BE2C (cell line): ENCODE measurements around the gene SPDYC.

Experiments
- DNase-seq: peaks from one replicate; pipeline ENCODE4 v3.0.0-alpha.2; 2020
- H3K27me3 ChIP-seq: fragments of 250-450 bp; sonication (Bioruptor Pico); 2 replicates; pipeline ENCODE4 v1.5.1; 2020; ENCODE audit warnings: mild to moderate bottlenecking
- H3K36me3 ChIP-seq: fragments of 250-450 bp; sonication (Bioruptor Pico); 2 replicates; pipeline ENCODE4 v1.5.1; 2020; ENCODE audit warnings: mild to moderate bottlenecking
- H3K4me1 ChIP-seq: fragments of 250-450 bp; sonication (Bioruptor Pico); 2 replicates; pipeline ENCODE4 v1.5.1; 2020
- H3K4me3 ChIP-seq: 2 replicates; pipeline ENCODE4 v1.5.1; 2011; ENCODE audit warnings: low read depth, low read length
- H3K9me3 ChIP-seq: fragments of 250-450 bp; sonication (Bioruptor Pico); 2 replicates; pipeline ENCODE4 v1.5.1; 2020
- TF ChIP-seq, protein P1 (sequence below): IDR thresholded peaks from 2 replicates; pipeline ENCODE4 v1.5.1; 2012; ENCODE audit warnings: mild to moderate bottlenecking, low read depth, low read length

Gene SPDYC

GRCh38 chr11:65125197-65126056 is 44.6 kb upstream of the SPDYC start:
- H3K4me1 ChIP-seq, result no peaks in the 10 kb centered on the region
- peaks cover 7% of the 10 kb centered on the region for H3K36me3 ChIP-seq
- no peak overlapping the region for H3K4me3 ChIP-seq
- H3K27me3 ChIP-seq, result no peaks in the 10 kb centered on the region
- DNase-seq, result no peak
- no peaks in the 10 kb centered on the region for H3K9me3 ChIP-seq
- TF ChIP-seq, protein P1, sequence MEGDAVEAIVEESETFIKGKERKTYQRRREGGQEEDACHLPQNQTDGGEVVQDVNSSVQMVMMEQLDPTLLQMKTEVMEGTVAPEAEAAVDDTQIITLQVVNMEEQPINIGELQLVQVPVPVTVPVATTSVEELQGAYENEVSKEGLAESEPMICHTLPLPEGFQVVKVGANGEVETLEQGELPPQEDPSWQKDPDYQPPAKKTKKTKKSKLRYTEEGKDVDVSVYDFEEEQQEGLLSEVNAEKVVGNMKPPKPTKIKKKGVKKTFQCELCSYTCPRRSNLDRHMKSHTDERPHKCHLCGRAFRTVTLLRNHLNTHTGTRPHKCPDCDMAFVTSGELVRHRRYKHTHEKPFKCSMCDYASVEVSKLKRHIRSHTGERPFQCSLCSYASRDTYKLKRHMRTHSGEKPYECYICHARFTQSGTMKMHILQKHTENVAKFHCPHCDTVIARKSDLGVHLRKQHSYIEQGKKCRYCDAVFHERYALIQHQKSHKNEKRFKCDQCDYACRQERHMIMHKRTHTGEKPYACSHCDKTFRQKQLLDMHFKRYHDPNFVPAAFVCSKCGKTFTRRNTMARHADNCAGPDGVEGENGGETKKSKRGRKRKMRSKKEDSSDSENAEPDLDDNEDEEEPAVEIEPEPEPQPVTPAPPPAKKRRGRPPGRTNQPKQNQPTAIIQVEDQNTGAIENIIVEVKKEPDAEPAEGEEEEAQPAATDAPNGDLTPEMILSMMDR, result no peak

- Histone ChIP-seq H3K4me1 (no peaks in the 10 kb centered on the region), H3K36me3 (peaks cover 9% of the 10 kb centered on the region; the same call in 1 of the 2 replicates), H3K9me3 (no peaks in the 10 kb centered on the region), H3K4me3 (no peak overlapping the region), H3K27me3 (no peaks in the 10 kb centered on the region)
- DNase-seq, result no peak
- TF ChIP-seq, protein P1, result no peak
Measured at GRCh38 chr11:65126624-65127274, 43.3 kb upstream of the SPDYC start.

DNA sequence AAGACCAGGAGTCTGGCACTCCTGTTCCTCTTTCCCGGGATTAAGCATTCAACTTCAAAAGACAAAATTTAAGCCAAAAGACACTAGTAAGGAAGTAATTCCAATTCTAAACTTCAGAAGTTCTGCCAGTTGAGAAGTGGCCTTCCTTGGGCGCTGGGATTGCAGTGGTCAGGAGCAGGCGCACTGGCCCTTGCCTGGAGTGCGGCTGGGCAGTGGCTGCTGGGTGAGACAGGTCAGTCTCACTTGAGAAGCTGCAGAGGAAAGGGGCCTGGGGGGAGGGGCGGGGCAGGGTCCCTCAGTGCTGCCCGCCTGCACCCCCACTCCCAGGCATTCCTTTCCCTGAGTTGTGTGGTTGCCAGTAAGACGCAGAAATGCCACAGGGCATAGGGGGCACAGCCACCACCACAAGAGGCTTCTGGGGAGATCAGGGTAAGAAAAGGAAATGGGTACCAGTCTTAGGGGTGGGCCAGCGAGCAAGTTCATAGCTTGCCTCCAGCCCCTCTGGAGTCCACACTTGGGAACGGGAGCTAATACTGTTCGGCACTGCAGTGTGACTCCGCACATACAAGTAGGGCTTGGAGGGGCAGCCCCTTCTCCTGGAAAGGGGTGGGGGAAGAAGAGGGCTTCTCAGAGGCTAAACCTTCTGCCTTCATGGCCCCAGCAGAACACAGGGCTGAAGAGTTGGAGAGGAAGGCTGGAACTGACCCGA is 42.4 kb upstream of the SPDYC start:
- Histone ChIP-seq H3K4me1 (no peaks in the 10 kb centered on the region), H3K4me3 (no peak overlapping the region), H3K36me3 (peaks cover 9% of the 10 kb centered on the region; the same call in 1 of the 2 replicates), H3K9me3 (no peaks in the 10 kb centered on the region), H3K27me3 (no peaks in the 10 kb centered on the region)
- TF ChIP-seq, protein P1, result no peak
- no peak for DNase-seq

DNA sequence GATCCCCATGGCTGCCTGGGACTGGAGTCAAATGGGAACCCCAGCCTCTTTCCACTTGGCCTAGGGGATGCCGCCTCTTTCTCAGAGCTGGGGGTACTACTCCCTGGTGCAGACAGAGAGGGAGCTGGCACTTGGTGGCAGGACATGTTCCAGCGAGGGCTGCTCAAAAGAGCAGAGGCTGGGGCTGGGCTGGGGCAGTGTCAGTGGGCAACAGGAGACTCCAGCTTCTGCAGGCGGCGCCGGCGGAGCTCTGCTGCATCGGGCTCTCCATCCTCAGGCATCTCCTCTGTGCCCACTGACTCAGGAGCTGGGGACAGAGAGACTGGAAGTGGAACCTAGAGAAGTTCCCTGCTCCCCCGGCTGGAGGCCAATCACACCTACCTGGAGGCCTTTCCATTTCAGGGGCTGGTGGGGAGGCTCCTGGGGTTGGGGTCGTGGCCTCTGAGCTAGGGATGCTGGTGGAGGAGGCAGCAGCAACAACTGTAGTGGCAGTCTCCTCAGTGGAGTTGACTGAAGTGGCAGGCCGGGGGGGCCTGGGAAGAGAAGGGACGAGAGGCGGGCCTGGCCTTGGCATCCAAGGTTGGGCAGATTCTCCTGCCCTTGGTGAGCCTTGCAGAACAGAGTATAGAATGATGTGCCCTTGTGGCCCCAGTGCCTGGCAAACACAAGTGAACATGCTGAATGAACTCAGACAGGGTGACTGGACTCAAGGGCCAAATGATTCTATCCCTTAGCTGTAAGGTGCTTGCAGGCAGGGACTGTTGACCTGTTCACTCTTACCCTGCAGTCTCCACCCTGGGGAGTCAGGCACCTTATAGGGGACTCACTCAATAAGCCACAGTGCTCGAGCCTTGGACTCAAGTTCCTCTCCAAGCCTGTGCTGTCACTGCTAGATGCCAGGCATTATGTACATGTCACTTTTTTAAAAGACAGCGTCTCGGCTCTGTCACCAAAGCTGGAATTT is 41.6 kb upstream of the SPDYC start:
- DNase-seq, result no peak
- no peak overlapping the region for H3K4me3 ChIP-seq
- TF ChIP-seq, protein P1, result no peak
- no peaks in the 10 kb centered on the region for H3K9me3 ChIP-seq
- no peaks in the 10 kb centered on the region for H3K27me3 ChIP-seq
- H3K36me3 ChIP-seq, result peaks cover 9% of the 10 kb centered on the region; the same call in 1 of the 2 replicates
- no peaks in the 10 kb centered on the region for H3K4me1 ChIP-seq

DNA sequence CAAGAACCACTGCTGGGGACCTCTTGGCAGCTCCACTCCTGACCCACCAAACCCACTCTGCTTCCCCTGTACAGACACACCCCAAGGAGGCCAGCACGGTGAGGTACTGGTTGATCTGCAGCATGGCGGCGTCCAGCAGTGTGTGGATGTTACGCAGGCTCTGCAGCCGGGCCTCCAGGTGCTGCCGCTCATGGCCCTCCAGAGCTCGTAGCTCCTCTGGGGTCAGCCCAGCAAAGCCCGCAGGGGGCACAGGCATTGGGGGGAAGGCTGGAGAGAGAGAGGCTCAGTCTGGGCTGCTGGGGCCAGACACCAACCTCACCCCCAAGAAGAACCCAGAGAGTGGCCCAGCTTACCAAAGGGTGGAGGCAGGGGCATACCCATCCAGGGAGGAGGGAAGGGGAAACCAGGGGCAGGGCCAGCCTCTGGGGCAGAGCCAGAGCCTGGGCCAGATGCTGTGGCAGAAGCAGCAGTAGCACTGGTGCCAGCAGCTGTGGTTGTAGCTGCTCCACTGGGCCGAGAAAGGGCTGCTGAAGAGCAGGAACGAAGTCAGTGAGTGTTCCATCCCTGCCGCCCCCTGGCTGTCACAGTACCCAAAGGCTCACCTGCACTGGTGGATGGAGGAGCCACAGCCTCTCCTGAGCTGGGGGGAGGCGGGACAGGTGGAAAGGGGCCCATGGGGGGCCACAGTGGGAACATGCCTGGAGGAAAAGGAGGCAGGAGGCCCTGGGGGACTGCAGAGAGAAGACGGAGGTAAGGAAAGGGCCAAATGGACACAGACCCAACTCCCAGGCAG is 40.2 kb upstream of the SPDYC start:
- Histone ChIP-seq H3K36me3 (peaks cover 9% of the 10 kb centered on the region; the same call in 1 of the 2 replicates), H3K27me3 (no peaks in the 10 kb centered on the region), H3K4me1 (no peaks in the 10 kb centered on the region), H3K4me3 (no peak overlapping the region), H3K9me3 (no peaks in the 10 kb centered on the region)
- TF ChIP-seq, protein P1, result no peak
- no peak for DNase-seq
